HG03432 (cell line): ENCODE measurements around the gene TSPAN6.

Experiments
- ATAC-seq: cut with Tn5 transposase; IDR thresholded peaks from one replicate; pipeline ENCODE4 v1.9.1; 2021; ENCODE audit warnings: mild to moderate bottlenecking, moderate library complexity; ENCODE audit not compliant: unreplicated experiment

The TSPAN6 gene

DNA sequence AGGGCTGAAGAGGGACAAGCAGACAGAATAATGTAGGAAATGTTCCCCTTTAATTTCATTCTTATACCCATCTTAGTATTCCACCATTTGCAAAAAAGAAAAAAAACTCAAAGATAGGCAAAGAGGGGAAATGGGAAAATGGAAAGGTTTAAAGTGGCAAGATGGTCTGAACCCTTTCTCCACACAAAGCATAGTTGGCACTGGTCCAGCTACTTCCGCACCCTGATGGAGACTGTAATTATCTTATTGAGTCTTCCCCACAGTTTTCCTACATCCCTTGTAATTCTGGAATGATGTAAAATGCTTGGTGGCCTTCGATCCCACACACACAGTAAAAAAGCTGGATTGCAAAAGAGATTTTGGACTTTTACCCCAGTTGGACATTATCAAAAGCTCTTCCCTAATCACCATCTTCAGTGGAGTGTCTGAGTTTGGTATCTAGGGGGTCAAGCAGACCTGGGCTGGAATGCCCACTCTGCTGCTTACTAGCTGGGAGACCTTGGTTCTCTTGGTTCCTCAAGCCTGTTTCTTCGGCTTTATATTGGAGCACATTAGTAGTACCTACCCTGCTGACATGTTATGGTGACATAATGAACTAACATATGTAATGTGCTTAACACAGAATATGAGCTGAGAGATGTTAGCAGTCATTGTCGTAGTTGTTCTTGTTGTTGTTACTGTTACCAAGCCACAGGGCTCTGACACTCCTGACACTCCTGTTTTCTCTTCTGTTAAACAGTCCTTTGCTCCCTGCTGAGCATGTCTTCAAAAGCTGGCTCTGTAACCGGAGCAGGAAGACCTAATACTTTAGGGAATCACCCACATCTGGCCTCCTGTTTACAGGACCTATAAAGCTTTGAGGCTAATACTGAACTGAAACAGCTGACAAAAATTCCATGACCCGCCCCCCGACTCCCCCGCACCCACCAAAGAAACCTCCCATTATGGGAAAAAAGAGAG is 12.1 kb upstream of the TSPAN6 start:
- ATAC-seq = no peak

DNA sequence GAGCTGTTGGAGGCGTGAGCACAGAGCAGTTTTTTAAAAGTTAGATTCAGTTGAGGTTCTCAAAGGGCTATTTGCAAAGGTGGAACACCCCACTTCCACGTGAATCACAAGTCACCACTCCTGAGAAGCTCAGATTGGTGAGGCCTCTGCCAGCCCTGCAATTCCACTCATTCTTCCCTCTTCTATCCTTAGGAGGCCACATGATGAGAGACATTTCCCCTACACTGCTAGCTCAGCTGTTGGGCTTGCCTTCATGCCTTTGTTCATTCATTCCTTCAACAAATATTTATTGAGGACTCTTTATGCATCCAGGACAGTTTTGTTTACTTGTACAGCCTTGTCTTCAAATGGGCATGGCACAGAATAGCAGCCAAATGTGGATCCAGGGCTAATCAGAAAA is 11.1 kb upstream of the TSPAN6 start:
- ATAC-seq = no peak

DNA sequence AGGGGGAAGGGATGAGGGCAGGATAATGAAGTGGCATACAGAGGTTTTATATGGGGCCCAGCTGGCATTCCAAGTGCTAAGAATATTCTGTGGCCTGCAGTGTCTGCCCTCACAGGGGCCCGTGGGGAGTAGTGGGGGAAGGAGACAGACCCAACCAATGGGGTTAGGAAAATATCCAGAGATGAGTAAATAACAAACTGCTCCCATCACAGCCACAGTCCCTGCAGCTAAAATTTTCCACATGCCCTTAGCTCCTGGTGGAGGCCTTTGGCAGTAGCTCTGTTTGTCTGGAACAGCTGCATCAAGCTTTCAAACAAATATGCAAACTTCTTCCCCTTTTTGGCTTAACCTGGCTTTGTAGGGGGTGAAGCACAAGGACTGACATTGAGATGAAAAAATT is 10.5 kb upstream of the TSPAN6 start:
- no peak for ATAC-seq

DNA sequence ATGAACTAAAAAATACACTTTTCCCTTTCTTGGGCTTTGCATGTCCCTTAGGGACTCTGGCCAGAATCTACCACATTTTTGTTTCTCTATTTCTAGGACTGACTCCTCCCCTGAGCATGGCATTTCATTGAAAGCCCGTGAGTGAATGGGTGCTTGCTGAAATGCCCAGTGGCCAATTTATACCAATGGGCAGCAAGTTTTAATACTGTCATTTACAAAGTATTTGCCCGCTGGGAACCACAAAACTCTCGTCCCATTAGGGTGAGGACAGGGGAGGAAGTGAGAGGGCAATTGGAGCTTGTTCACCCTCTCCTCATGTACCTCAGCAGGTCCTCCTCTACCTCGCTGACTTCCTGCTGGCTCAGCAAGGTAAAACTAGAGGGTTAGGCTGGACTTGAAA is 8.5 kb upstream of the TSPAN6 start:
- no peak for ATAC-seq

GRCh38 chrX:100643956-100644860 is 7.6 kb upstream of the TSPAN6 start, which contains the start of gene SRPX2:
Gene SRPX2 (plus strand): TSS chrX:100644199. CDS start chrX:100646323, 2,124 bp downstream.
- peak; percentile 92 for ATAC-seq

DNA sequence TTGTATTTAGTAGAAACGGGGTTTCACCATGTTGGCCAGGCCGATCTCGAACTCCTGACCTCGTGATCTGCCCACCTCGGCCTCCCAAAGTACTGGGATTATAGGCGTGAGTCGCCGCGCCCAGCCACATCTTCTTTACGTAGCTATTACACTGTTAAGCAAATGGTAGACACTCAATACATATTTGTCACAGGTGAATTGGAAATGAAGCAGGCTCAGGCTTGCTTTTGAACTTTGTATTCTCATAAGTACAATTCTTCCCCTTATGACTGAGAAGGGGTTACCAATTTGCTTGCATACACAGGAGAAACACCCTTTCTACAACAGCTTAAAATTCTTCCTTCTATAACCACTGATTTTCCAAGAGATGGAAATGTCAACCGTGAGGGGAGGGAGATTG is 6.6 kb upstream of the TSPAN6 start:
- no peak for ATAC-seq

- no peak for ATAC-seq
These were observed 5.7 kb upstream of the TSPAN6 start for GRCh38 chrX:100642290-100642689.

DNA sequence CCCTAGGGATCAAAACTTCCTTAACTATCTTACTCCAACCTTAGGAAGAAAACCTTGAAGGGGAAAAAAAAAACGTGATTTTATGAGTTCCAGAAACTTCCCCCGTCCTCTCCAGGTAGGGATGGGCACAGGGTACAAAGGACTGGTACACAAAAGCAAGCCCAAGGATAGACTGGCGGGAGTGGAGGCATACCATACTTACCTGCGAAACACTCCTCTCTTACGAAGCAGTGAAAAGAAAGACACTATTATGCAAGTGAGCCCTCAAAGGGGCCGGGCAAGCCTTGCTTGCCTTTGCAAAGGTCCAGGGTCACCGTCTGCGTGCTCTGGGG is 651 bp downstream of the TSPAN6 start:
- no peak for ATAC-seq

DNA sequence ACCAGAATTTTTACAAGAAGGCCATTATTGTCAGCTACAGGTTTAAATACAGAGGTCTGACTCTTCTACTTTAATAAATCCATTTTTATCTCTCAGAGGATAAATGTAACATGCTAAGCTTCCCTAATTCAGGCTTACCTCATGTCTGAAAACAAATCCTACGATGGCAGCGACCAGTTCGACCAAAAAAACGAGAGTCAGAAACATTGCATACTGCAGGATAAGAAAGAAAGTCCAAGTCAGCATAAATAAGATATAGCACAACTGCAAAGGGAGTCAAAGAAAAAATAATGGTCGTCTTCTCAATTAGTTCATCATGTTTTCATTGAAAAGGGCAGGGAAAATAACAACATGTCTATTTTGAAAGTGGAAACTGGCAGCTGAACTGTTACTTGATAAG is 1.6 kb downstream of the TSPAN6 start:
- no peak for ATAC-seq

DNA sequence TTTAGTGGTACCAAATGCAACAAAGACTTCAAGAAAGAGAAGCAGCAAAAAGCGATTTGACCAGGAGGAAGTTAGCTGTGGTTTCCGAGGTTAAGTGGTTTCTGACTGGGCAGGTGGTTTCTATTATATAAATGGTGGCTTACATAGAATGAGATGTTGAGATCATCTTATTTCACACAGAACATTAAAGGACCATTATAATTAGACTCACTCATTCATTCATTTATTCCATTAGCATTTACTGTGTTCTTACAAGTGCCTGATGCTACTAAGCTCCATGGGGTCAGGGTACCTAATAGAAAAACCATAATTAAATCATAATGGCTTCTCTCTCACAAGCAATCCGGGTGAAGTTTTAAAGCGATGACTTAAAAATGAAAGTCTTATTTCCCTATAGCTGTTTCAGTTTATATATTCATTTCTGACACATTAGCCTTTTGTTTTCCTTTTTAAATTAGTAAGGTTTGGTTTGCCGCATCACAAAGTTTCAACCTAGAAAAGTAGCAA is 10.6 kb downstream of the TSPAN6 start:
- ATAC-seq = peak; percentile 97

- no peak for ATAC-seq
These were observed 13.6 kb downstream of the TSPAN6 start for GRCh38 chrX:100623001-100623400.

- ATAC-seq = peak; percentile 100
These were observed 21.6 kb downstream of the TSPAN6 start for GRCh38 chrX:100615005-100615404.

- ATAC-seq = no peak
These were observed 24.7 kb downstream of the TSPAN6 start for GRCh38 chrX:100611951-100612350.

DNA sequence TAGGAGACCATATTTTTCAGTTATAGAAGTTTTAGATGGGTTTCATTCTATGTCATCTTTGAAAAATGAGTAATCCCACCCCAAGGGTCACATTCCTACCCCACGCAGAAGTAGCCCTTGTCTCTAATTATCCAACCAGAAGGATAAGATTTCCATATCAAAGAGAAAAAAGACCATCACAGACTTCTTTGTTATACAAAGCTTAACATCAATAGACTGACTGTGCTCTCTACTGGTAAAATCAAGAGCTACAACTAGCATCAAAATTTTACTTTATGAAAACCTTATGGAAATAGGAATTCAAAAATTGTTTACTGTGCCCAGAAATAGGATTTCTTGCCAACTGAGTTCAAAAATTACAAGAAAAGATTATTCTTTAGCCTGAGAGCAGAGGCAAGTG is 27.0 kb downstream of the TSPAN6 start:
- no peak for ATAC-seq

GRCh38 chrX:100606753-100607152 is 29.9 kb downstream of the TSPAN6 start:
- no peak for ATAC-seq

GRCh38 chrX:100600758-100601157 is 35.8 kb downstream of the TSPAN6 start:
- no peak for ATAC-seq

- ATAC-seq = no peak
These were observed 36.3 kb downstream of the TSPAN6 start for GRCh38 chrX:100600340-100600739.

DNA sequence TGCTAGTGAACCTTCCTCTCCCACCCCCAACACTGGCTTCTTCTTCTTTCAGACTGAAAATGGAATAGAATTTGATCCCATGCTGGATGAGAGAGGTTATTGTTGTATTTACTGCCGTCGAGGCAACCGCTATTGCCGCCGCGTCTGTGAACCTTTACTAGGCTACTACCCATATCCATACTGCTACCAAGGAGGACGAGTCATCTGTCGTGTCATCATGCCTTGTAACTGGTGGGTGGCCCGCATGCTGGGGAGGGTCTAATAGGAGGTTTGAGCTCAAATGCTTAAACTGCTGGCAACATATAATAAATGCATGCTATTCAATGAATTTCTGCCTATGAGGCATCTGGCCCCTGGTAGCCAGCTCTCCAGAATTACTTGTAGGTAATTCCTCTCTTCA is 37.1 kb downstream of the TSPAN6 start:
- ATAC-seq = no peak

DNA sequence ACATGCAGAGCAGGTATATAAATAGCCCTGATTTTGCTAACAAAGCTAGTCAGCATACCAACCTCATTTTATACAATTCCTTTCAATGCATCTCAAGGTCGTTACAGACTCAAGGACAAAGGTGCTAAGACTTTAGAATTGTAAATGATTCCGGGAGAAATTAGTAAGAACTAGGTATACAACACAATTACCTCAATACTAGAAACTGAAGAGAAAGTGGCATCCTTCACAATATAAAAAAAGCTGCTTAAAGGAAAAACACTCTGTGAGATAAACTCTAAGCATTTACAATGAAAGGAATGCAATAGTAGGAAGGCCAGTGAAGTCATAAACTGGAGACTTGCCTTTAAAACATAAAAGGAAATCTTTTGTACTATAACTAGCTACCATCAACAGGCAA is 40.0 kb downstream of the TSPAN6 start:
- no peak for ATAC-seq

DNA sequence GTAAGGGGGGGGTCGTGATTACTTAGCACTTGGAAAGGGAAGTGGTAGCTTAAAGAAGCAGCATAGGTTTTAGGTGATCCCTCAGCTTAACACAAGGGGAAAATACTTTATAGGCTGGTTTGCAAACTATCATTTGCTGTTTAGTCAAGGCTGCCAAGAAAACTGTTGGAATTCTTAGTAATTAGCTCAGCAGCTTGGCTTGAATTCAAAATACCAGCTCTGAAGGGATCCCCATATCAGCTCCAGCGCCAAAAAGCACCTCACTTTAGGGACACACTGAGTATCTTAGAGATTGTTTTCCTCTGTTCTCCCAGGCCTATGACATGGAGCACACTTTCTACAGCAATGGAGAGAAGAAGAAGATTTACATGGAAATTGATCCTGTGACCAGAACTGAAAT is 43.0 kb downstream of the TSPAN6 start:
- ATAC-seq = no peak

DNA sequence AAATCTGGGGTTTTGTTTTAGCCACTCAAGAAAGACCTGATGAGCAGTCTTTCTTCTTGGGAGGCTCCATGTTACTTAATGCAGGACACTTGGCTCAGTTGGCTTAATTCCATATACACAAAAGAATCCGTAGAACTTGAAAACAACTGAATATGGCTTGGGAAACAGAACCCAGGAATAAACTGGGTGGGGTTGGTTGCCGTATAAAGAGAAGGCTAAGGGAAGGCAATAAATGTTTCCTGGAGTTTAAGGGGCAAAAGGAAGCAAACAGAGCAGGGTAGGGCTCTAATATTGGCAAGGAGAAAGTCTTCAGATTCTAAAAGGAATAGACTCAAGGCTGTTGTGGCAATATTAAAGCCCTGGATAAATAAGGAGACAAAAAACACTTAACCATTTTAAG is 43.5 kb downstream of the TSPAN6 start:
- ATAC-seq = no peak
